Measurements from ENCODE around the gene TSHZ3. TPM values are rescaled to one million over a fixed set of nuclear protein-coding genes. Genes with fewer than 3 reads are reported as not detected.

Gene TSHZ3
- total RNA-seq, 1 donor from 2014 or later = 0.61 TPM

- intact Hi-C loops (cut with micrococcal nuclease) = loop anchor here (5.0 to 10.0 kb wide), 4 partner anchors 303 to 1831 kb away; partner anchors contain the start of gene VSTM2B
Observed at GRCh38 chr19:31355665-31356289, 6.5 kb upstream of the TSHZ3 start.

GRCh38 chr19:31354799-31355664, 5.8 kb upstream of the TSHZ3 start:
- intact Hi-C loops (cut with micrococcal nuclease) = loop anchor here (5.0 to 10.0 kb wide), 6 partner anchors 143 to 1830 kb away; partner anchors contain the start of gene VSTM2B

DNA sequence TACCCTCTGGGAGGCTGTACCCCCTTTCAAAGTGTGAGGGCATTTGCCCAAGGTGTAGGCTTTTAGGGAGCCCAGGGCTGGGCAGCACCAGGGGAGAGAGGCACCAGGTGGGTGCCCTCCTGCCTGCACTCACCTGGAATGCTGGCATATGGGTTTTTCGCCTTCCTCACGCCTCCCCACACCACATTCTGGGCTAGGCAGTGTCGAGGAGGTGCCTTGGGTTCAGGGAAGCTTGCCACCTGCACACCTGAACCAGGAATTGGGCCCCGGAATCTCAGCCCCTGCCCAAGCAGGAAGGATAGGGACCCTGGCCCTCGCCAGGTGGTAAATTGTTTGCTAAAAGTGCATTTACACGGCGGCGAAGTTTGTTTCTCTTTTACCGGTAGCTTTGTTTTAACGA, 5.1 kb upstream of the TSHZ3 start:
- intact Hi-C loops (cut with micrococcal nuclease) = loop anchor here (5.0 to 10.0 kb wide), 4 partner anchors 142 to 1830 kb away; partner anchors contain the start of gene VSTM2B

DNA sequence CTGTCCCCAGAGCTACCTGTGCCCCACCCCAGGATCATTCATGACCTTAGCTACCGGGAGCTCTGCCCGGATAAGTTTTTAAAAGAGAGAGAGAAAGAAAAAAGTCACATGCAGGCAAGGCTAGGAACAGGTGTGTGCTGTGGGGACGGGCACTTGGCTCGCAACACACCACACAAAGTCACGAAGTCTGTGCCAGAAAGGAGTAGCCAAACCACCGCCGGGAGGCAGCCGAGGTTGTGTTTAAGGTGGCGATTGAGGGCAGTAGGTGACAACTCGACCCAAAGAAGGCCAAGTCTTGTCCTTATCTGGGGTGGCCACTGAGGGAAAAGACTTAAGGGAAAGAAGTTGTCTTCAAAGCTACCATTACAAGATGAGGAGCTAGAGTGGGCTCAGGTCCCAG, 4.6 kb upstream of the TSHZ3 start:
- intact Hi-C loops (cut with micrococcal nuclease) = loop anchor here (5.0 to 10.0 kb wide), 4 partner anchors 142 to 1829 kb away; partner anchors contain the start of gene VSTM2B

GRCh38 chr19:31352782-31353651, 3.8 kb upstream of the TSHZ3 start:
- intact Hi-C loops (cut with micrococcal nuclease) = loop anchor here (5.0 to 10.0 kb wide), 4 partner anchors 141 to 1828 kb away; partner anchors contain the start of gene VSTM2B

GRCh38 chr19:31352296-31352781, 3.1 kb upstream of the TSHZ3 start:
- intact Hi-C loops (cut with micrococcal nuclease) = loop anchor here (5.0 to 10.0 kb wide), 4 partner anchors 140 to 1828 kb away; partner anchors contain the start of gene VSTM2B

GRCh38 chr19:31351855-31352195, 2.6 kb upstream of the TSHZ3 start:
- intact Hi-C loops (cut with micrococcal nuclease) = loop anchor here (5.0 to 10.0 kb wide), 4 partner anchors 140 to 1827 kb away; partner anchors contain the start of gene VSTM2B

GRCh38 chr19:31351056-31351854, 2.0 kb upstream of the TSHZ3 start:
- intact Hi-C loops (cut with micrococcal nuclease) = loop anchor here (5.0 to 10.0 kb wide), 4 partner anchors 139 to 1826 kb away; partner anchors contain the start of gene VSTM2B

GRCh38 chr19:31350693-31351055, 1.4 kb upstream of the TSHZ3 start:
- intact Hi-C loops (cut with micrococcal nuclease) = loop anchor here (5.0 to 10.0 kb wide), 4 partner anchors 138 to 1826 kb away; partner anchors contain the start of gene VSTM2B

- intact Hi-C loops (cut with micrococcal nuclease) = loop anchor here (5.0 to 10.0 kb wide), 4 partner anchors 138 to 1825 kb away; partner anchors contain the start of gene VSTM2B
Observed at GRCh38 chr19:31350033-31350692, 927 bp upstream of the TSHZ3 start.

GRCh38 chr19:31348481-31349159, 616 bp downstream of the TSHZ3 start:
- intact Hi-C loops (cut with micrococcal nuclease) = no loop called here

- intact Hi-C loops (cut with micrococcal nuclease) = no loop called here
Observed at GRCh38 chr19:31347828-31348392, 1.3 kb downstream of the TSHZ3 start.

DNA sequence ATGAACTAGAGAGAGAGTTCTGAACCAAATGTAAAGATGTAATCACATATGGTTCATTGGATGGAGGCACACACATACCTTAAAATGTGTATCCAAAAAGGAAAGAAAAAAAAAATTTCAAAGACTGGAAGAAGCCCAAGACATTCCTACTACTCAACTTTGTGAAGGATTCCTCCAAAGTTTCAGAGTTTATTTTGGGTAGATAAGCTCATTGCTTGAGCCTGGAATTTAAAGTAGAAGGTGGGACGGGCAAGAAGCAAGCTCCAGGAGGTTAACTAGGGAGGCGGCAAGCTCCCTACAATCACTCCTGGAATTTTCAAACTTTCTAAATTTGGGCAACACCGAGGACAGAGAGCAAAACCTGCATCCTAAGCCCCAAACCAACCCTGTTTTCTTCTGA, 1.9 kb downstream of the TSHZ3 start:
- intact Hi-C loops (cut with micrococcal nuclease) = no loop called here

DNA sequence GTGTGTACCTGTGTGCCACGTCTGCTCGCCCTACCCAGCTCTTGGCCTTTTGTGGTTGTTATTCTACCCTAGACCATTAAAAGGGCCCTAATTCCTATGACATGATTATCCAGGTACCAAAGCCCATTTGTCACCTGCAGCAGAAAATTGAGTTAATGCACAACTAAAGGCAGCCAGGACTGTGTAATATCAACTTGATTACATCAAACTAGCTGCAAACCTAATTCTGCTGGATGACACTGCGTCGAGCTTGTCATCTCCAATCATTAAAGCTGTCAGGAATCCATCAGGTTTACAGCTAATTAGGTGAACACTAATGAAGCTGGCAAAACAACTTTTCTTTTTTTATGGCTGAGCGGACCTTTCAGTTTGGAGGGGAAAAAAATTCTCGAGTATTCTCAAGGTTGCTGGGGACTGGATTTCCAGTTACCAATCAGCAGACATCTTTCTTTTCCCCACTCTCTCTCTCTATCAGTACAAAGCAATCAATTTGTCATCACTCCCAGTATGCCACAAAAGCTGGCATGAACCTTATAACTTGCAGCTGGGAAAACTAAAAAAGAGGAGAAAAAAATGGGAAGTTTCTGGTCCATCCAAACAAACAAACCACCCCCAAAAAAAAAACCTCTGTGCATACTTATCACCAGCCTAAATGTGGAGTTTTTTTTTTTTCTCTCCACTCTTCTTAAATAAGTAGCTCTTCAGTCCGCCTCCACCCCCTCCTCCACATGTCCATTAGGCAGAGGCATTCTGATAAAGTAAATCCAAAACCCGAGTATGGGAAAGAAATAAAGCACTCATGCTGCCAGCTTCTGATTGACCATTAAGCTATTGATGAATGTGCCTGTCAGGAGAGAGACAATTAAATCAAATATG, 2.8 kb downstream of the TSHZ3 start:
- intact Hi-C loops (cut with micrococcal nuclease) = no loop called here

DNA sequence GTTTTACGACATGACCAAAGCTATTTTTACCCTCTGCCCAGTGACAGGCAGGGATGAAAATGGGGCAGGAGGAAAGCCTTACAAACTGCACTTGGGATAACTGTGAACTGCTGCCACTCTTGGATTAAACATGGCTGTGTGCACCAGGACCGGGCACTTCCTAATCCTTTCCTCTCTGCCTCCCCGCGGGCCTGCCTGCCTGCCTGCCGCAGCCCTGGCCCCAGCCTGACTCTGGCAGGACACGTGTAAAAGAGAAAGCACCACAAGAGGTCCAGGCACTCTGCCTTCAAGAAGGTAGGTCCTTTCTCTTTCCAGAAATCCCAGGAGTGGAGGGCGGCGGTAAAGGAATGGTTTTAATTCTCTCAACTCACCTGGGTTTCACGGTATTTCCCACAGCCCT, 4.8 kb downstream of the TSHZ3 start:
- intact Hi-C loops (cut with micrococcal nuclease) = no loop called here

- intact Hi-C loops (cut with micrococcal nuclease) = no loop called here
Observed at GRCh38 chr19:31342926-31343325, 6.3 kb downstream of the TSHZ3 start.

Data from T-helper 2 cell treated with Interferon-gamma antibody and Interleukin-4, amounts not matched to agents 100 ng/mL and 5 ng/mL, for 36 hours (primary cell).